Progenitor cell of endocrine pancreas (in vitro differentiated cells): ENCODE results near the gene CAMK1D. TPM values are rescaled to one million over a fixed set of nuclear protein-coding genes. Genes with fewer than 3 reads are reported as not detected.

ENCODE experiments used
- DNase-seq: peaks from one replicate; pipeline ENCODE4 v3.0.0; 2021; ENCODE audit warnings: low spot score; ENCODE audit not compliant: unreplicated experiment
- H3K27ac Mint-ChIP-seq: 2 replicates; pipeline ENCODE4 v1.8.0; 2021; ENCODE audit warnings: mild to moderate bottlenecking, moderate library complexity, mixed read lengths
- H3K27me3 Mint-ChIP-seq: 2 replicates; pipeline ENCODE4 v1.8.0; 2021; ENCODE audit warnings: mixed read lengths
- H3K36me3 Mint-ChIP-seq: 2 replicates; pipeline ENCODE4 v1.8.0; 2022; ENCODE audit warnings: mixed read lengths; ENCODE audit not compliant: insufficient read depth
- H3K4me1 Mint-ChIP-seq: 2 replicates; pipeline ENCODE4 v1.8.0; 2021; ENCODE audit warnings: low read depth, mixed read lengths
- H3K4me3 Mint-ChIP-seq: 2 replicates; pipeline ENCODE4 v1.8.0; 2021; ENCODE audit warnings: low read depth, mild to moderate bottlenecking, moderate library complexity, mixed read lengths
- H3K9me3 Mint-ChIP-seq: 2 replicates; pipeline ENCODE4 v1.8.0; 2021; ENCODE audit warnings: low read depth, mixed read lengths
- total RNA-seq: library from RNA; stranded (reverse); gene quantifications from 2 replicates; pipeline ENCODE4 v1.2.1, GENCODE V29; 2021
- TF ChIP-seq, protein P1 (sequence below): fragments of 200-600 bp; sonication (generic); IDR thresholded peaks from one replicate; pipeline ENCODE4 v1.5.0; 2021; ENCODE audit warnings: antibody characterized with exemption, mild to moderate bottlenecking; ENCODE audit not compliant: unreplicated experiment

The CAMK1D gene
- total RNA-seq, 1 donor from 2014 or later = 10.8 TPM

- TF ChIP-seq, protein P1, sequence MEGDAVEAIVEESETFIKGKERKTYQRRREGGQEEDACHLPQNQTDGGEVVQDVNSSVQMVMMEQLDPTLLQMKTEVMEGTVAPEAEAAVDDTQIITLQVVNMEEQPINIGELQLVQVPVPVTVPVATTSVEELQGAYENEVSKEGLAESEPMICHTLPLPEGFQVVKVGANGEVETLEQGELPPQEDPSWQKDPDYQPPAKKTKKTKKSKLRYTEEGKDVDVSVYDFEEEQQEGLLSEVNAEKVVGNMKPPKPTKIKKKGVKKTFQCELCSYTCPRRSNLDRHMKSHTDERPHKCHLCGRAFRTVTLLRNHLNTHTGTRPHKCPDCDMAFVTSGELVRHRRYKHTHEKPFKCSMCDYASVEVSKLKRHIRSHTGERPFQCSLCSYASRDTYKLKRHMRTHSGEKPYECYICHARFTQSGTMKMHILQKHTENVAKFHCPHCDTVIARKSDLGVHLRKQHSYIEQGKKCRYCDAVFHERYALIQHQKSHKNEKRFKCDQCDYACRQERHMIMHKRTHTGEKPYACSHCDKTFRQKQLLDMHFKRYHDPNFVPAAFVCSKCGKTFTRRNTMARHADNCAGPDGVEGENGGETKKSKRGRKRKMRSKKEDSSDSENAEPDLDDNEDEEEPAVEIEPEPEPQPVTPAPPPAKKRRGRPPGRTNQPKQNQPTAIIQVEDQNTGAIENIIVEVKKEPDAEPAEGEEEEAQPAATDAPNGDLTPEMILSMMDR = no peak
- Mint-ChIP-seq H3K4me3 (no peak overlapping the region), H3K36me3 (no peaks in the 10 kb centered on the region), H3K4me1 (peaks cover 25% of the 10 kb centered on the region), H3K27ac (no peak overlapping the region), H3K27me3 (peaks cover 18% of the 10 kb centered on the region), H3K9me3 (peaks cover 4% of the 10 kb centered on the region)
- DNase-seq = no peak
Observed at GRCh38 chr10:12509794-12510100, 160.4 kb downstream of the CAMK1D start.

DNA sequence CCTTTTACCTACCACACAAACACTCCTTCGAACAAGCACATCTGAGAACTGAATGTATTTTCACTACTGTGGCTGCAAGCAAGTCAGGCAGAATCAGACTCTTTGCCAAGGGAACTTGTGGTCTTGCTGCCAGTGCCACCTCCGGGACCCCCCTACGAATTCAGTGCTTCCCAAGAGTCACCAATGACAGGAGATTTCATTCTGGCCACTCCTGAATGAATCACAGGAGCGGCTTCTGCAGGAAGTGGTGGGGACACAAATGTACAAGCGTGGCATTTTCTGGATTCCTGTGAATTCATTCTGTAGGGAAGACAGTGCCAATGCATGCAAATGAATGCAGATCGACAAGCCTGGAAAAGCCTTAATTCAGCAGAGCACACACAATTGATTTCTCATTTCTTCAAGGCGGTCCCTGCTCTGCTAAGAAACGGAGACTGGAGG lies 161.2 kb downstream of the CAMK1D start:
- Mint-ChIP-seq H3K36me3 (no peaks in the 10 kb centered on the region), H3K4me1 (peaks cover 25% of the 10 kb centered on the region), H3K9me3 (peaks cover 4% of the 10 kb centered on the region), H3K27me3 (peaks cover 14% of the 10 kb centered on the region), H3K27ac (no peak overlapping the region), H3K4me3 (no peak overlapping the region)
- TF ChIP-seq, protein P1 = no peak
- DNase-seq = no peak

DNA sequence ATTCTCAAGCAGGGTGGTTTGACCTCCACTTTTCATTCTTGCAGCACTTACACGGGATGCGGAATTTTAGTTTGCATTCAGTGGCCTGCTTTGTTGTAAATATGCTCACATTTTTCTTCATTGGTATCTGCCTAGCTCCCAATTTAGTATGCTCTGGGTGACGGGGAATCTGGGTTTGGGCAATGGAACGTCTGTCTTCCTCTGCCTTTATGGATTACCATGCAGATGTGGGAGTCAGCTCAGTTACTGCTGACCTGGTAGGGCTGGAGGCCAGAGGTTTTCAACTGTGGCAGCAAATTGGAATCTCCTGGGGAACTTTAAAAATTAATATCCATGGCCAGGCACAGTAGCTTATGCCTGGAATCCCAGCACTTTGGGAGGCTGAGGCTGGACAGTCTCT lies 161.6 kb downstream of the CAMK1D start:
- no peak overlapping the region for H3K4me3 Mint-ChIP-seq
- DNase-seq = no peak
- no peak overlapping the region for H3K27ac Mint-ChIP-seq
- no peaks in the 10 kb centered on the region for H3K36me3 Mint-ChIP-seq
- peaks cover 4% of the 10 kb centered on the region for H3K9me3 Mint-ChIP-seq
- H3K4me1 Mint-ChIP-seq = peaks cover 25% of the 10 kb centered on the region
- TF ChIP-seq, protein P1 = no peak
- peaks cover 10% of the 10 kb centered on the region for H3K27me3 Mint-ChIP-seq

DNA sequence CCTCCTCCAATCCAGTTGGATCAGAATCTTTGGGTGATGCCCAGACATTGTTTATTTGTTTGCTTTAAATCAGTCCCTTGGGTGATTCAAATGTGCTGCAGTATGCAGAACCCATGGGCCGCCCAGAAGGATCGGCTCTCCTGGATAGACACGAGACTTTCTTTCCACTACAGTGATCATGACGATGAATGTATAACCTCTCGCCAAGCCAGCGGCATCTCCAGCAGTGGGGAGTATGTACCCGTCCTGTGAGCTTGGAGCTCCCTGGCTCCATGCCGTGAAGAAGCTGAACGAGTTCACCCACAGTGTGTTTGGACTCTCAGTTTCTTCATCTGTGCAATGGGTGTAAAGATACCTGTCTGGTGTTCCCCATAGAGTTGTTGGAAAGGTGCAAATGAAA lies 162.3 kb downstream of the CAMK1D start:
- H3K4me1 Mint-ChIP-seq = peaks cover 25% of the 10 kb centered on the region
- no peak for DNase-seq

DNA sequence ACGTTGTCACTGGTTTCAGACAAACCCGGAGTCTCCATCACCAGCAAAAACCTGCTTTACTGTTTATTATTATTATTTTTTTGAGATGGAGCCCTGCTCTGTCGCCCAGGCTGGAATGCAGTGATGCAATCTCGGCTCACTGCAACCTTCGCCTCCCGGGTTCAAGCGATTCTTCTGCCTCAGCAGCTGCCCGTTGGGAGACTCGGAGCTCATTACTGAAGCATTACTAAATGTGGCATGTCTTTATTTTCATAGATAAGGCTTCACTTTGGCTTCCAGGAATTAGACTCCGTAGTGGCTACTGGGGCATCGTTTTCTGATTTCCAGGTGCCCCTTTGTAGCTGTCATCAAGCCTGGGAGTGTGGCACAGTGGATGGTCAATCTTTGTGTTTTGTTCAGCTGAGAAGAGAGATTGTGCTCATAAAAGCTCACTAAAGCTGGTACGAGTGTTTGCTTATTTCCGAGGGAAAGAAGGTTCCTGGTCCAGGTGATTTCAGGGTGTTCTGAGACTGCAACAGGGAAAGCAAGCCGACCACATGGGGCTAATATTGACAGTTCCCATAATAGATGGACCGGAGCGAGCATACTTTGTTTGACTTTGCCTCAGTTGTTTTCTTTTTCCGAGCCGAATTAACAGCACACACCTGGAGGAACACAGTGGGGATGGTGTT lies 163.1 kb downstream of the CAMK1D start:
- H3K4me3 Mint-ChIP-seq = peak overlapping the region; percentile 27
- peaks cover 4% of the 10 kb centered on the region for H3K9me3 Mint-ChIP-seq
- H3K36me3 Mint-ChIP-seq = no peaks in the 10 kb centered on the region
- peaks cover 25% of the 10 kb centered on the region for H3K4me1 Mint-ChIP-seq
- peaks cover 7% of the 10 kb centered on the region for H3K27me3 Mint-ChIP-seq
- TF ChIP-seq, protein P1 = no peak
- no peak for DNase-seq
- peak overlapping the region; percentile 93 for H3K27ac Mint-ChIP-seq

More for the DNA sequence above, 162.3 kb downstream of the CAMK1D start:
- Mint-ChIP-seq H3K9me3 (peaks cover 4% of the 10 kb centered on the region), H3K4me3 (no peak overlapping the region), H3K27me3 (peaks cover 10% of the 10 kb centered on the region), H3K27ac (no peak overlapping the region), H3K36me3 (no peaks in the 10 kb centered on the region)
- TF ChIP-seq, protein P1 = no peak
